ENCODE measurements around the gene PARP8.

GRCh38 chr5:50846261-50846660, 179.8 kb downstream of the PARP8 start:
- TF ChIP-seq CTCF (IDR thresholded peaks at IDR 0.05; ENCODE audit: control extremely low read depth in 1 of 3, insufficient read depth in 1 of 3, low read depth in 1 of 3, low read length in 3 of 3) (no peak), POLR2AphosphoS5 (IDR thresholded peaks at IDR 0.05; ENCODE audit: low read depth, low read length) (no peak), RAD21 (IDR thresholded peaks at IDR 0.05 in 1 of 2, conservative IDR thresholded peaks at IDR 0.05 in 1 of 2; ENCODE audit: low read depth in 2 of 2, low read length in 2 of 2) (no peak), JUND (IDR thresholded peaks at IDR 0.05; ENCODE audit: low read length) (no peak), BACH1 (IDR thresholded peaks at IDR 0.05; ENCODE audit: low read length) (no peak), CREB1 (IDR thresholded peaks at IDR 0.05) (no peak), EP300 (IDR thresholded peaks at IDR 0.05; ENCODE audit: borderline replicate concordance in 1 of 2, low read depth in 2 of 2, low read length in 2 of 2) (no peak), EZH2 (IDR thresholded peaks at IDR 0.05; ENCODE audit: low read depth, low read length, severe bottlenecking) (no peak), TCF12 (IDR thresholded peaks at IDR 0.05; ENCODE audit: low read depth, low read length) (no peak), KDM1A (IDR thresholded peaks at IDR 0.05; ENCODE audit: borderline replicate concordance, low read length) (no peak), MAX (IDR thresholded peaks at IDR 0.05) (no peak), NANOG (IDR thresholded peaks at IDR 0.05; ENCODE audit: insufficient read depth, low read depth, low read length, poor library complexity, severe bottlenecking) (no peak), ATF3 (IDR thresholded peaks at IDR 0.05; ENCODE audit: insufficient read depth, low read depth, low read length) (no peak), TAF1 (IDR thresholded peaks at IDR 0.05; ENCODE audit: low read depth, low read length) (no peak)

Measured in H1 (cell line).